Activated T-helper 1 cell treated with anti-CD3 and anti-CD28 coated beads, Interleukin-12 subunit alpha, Interleukin-12 subunit beta, Interleukin-2, Interleukin-4 antibody, amounts not matched to agents 30 ng/mL and 10 ng/mL and 1 ng/mL, durations not matched to agents 14 hours and 24 hours and 36 hours (primary cell): ENCODE results near the gene SET. TPM values are rescaled to one million over a fixed set of nuclear protein-coding genes. Genes with fewer than 3 reads are reported as not detected.
"Not testable (repeated sequence)": the region's sequence is repeated elsewhere in the genome, so short reads cannot be mapped to it uniquely, and the experiment has no call there.

Experiments used
- DNase-seq: peaks from one replicate; pipeline ENCODE4 v3.0.0; 2021; ENCODE audit warnings: low spot score
- H3K27ac Mint-ChIP-seq: one replicate; pipeline ENCODE4 v1.8.0; 2021; ENCODE audit warnings: mild to moderate bottlenecking, mixed read lengths
- H3K27me3 Mint-ChIP-seq: one replicate; pipeline ENCODE4 v1.8.0; 2022; ENCODE audit warnings: mild to moderate bottlenecking, moderate library complexity, mixed read lengths; ENCODE audit not compliant: insufficient read depth
- H3K36me3 Mint-ChIP-seq: one replicate; pipeline ENCODE4 v1.8.0; 2021; ENCODE audit warnings: low read depth, mixed read lengths
- H3K4me1 Mint-ChIP-seq: one replicate; pipeline ENCODE4 v1.8.0; 2021; ENCODE audit warnings: low read depth, mixed read lengths
- H3K4me3 Mint-ChIP-seq: one replicate; pipeline ENCODE4 v1.8.0; 2021; ENCODE audit warnings: mild to moderate bottlenecking, moderate library complexity, mixed read lengths
- H3K9me3 Mint-ChIP-seq: one replicate; pipeline ENCODE4 v1.8.0; 2021; ENCODE audit warnings: mixed read lengths
- intact Hi-C: fragments of 100-400 bp; cut with micrococcal nuclease; formaldehyde crosslinking; loops from one replicate; pipeline ENCODE4 v1.15.1; 2024
- total RNA-seq: library from RNA; stranded (reverse); gene quantifications from 2 replicates; pipeline ENCODE4 v1.2.3, GENCODE V29; 2022

SET gene
- total RNA-seq, 1 donor from 2014 or later: 775 TPM

DNA sequence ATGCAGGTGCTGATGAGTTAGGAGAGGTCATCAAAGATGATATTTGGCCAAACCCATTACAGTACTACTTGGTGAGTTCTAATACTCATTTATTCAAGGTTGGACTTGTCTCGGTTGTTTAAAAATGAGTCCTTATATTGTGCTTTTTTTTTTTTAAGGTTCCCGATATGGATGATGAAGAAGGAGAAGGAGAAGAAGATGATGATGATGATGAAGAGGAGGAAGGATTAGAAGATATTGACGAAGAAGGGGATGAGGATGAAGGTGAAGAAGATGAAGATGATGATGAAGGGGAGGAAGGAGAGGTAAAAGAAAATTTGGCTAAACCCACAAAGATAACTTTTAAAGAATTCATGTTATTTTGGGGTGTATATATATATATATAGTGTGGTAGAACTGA is 4.7 kb downstream of the SET start:
- peaks cover 26% of the 10 kb centered on the region for H3K4me1 Mint-ChIP-seq
- H3K27ac Mint-ChIP-seq, H3K9me3 Mint-ChIP-seq, DNase-seq, H3K4me3 Mint-ChIP-seq, intact Hi-C loops, H3K27me3 Mint-ChIP-seq: not testable (repeated sequence)
- H3K36me3 Mint-ChIP-seq: peaks cover 46% of the 10 kb centered on the region

GRCh38 chr9:128694344-128694743 is 5.3 kb downstream of the SET start:
- no peaks in the 10 kb centered on the region for H3K9me3 Mint-ChIP-seq
- H3K36me3 Mint-ChIP-seq: peaks cover 46% of the 10 kb centered on the region
- no peak overlapping the region for H3K27ac Mint-ChIP-seq
- H3K4me1 Mint-ChIP-seq: peaks cover 26% of the 10 kb centered on the region
- H3K27me3 Mint-ChIP-seq: no peaks in the 10 kb centered on the region
- DNase-seq: no peak
- no peak overlapping the region for H3K4me3 Mint-ChIP-seq
- intact Hi-C loops: no loop called here

DNA sequence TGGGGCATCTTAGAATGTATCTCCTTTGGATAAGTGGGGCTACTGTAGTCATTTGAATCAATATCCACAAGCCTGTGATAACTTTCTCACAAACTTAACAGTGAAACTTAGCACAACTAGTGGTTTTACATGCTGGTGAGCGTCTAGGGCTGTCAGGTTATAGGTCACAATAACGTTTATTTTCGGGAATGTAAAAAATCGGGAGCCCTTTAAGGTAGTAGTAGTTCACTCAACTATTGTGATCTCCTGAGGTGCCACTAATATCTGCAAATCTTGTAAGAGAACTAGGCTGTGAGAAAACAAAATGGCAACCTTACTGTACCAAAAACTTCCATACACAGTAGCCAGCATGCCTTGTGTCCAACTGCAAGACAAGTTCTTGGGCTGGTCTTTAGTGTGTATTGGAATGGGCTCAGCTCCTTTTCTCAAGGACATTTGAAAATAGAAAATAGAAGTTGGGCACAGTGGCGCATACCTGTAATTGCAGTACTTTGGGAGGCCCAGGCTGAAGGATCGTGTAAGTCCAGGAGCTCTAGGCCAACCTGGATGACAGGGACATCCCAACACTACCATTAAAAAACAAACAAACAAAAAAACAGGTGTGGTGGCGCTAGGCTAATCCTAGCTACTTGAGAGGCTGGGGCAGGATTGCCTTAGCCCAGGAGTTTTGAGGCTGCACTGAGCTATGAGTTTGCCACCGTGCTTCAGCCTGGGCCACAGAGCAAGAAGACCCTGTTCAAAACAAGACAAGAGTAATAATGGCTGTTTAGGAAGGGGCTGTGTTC is 8.1 kb downstream of the SET start:
- Mint-ChIP-seq H3K27me3 (peaks cover under 1% of the 10 kb centered on the region), H3K4me1 (peaks cover 17% of the 10 kb centered on the region), H3K36me3 (peaks cover 32% of the 10 kb centered on the region), H3K4me3 (no peak overlapping the region), H3K27ac (no peak overlapping the region), H3K9me3 (no peaks in the 10 kb centered on the region)
- no peak for DNase-seq
- intact Hi-C loops: no loop called here

- intact Hi-C loops, H3K4me3 Mint-ChIP-seq, H3K4me1 Mint-ChIP-seq, DNase-seq, H3K27ac Mint-ChIP-seq, H3K9me3 Mint-ChIP-seq, H3K27me3 Mint-ChIP-seq: not testable (repeated sequence)
- H3K36me3 Mint-ChIP-seq: peaks cover 17% of the 10 kb centered on the region
Observed at GRCh38 chr9:128699096-128699795, 10.2 kb downstream of the SET start.

DNA sequence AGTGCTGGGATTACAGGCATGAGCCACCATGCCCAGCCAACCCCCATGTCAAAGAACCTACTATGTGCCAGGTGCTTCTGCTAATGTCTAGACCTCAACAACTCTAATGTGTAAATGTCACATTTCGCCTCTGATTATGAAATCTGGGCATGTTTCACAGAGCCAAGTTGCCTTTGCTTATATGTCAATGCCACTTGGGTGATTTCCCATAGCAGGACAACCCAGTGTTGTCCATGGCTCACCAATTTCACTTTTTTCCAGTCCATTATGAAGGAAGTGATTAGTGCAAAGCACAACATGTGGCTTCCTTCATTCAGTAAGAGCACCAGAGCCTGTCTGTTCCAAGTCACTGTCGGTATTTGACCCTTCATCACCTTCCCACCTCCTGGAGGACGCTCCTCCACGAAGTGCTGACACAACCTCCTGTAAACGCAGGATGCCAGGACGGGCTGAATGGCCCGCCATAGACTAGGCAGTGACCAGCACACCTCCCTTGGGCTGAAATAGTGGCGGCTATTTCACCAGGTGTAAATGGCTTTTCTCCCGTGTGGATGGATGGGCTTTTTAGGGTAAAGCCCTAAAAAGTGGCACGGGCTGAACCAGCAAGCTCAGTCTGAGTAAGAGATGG is 12.3 kb downstream of the SET start:
- Mint-ChIP-seq H3K4me3 (peak overlapping the region; percentile 76), H3K36me3 (peaks cover 2% of the 10 kb centered on the region), H3K27ac (no peak overlapping the region), H3K9me3 (no peaks in the 10 kb centered on the region), H3K27me3 (peaks cover 2% of the 10 kb centered on the region), H3K4me1 (no peaks in the 10 kb centered on the region)
- intact Hi-C loops: loop anchor here (5.0 kb wide), 2 partner anchors 86 to 246 kb away; partner anchors contain the start of genes DOLK, NUP188 and TBC1D13
- no peak for DNase-seq

- peak; percentile 82 for DNase-seq
- peaks cover 2% of the 10 kb centered on the region for H3K27me3 Mint-ChIP-seq
- peak within 1 kb of the TSS; percentile 86 for H3K4me3 Mint-ChIP-seq
- H3K9me3 Mint-ChIP-seq: no peaks in the 10 kb centered on the region
- no peaks in the 10 kb centered on the region for H3K4me1 Mint-ChIP-seq
- intact Hi-C loops: loop anchor here (1.0 to 5.0 kb wide), 6 partner anchors 16 to 245 kb away; partner anchors contain the start of genes DOLK, DYNC2I2, LRRC8A and NUP188
- H3K27ac Mint-ChIP-seq: peak within 1 kb of the TSS; percentile 77
- H3K36me3 Mint-ChIP-seq: no peaks in the 10 kb centered on the region
Observed at GRCh38 chr9:128702445-128702948, 13.5 kb downstream of the SET start, which contains the start of gene PKN3. Gene PKN3 (plus strand): TSS chr9:128702503. CDS start chr9:128702916, 413 bp downstream.

DNA sequence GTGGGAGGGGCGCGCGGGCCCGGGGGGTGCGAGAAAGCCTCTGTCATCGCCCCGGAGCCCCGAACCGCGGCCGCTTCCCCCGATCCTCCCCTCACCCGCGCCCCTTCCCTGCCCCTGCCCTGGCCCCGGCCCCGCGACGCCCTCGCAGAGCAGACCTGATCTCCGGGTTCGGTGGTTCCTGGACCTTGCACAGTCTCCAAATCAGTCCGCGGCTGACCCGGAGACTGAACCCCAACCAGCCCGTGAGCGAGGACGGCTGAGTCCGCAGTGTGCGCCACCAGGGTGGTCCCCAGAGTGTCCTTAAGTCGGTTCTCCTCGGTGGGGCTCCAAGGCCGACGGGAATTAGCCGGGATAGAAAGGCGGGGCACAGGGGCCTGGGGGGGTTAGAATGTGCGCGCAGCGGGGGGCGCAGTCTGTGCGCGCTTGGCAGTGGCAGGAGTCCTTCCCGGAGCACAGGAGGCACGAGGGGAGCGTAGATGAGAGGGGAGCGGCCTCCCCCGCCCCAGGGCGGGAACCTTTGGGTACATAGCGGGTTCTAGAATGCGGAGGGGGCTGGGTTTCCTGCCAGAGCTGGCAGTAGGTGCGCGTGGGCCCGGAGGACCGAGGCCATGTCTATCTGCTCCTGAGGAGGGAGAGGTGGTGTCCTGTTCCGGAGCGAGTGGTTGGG is 14.1 kb downstream of the SET start:
- Mint-ChIP-seq H3K36me3 (no peaks in the 10 kb centered on the region), H3K4me1 (no peaks in the 10 kb centered on the region), H3K27me3 (peaks cover 2% of the 10 kb centered on the region), H3K27ac (peak overlapping the region; percentile 73), H3K9me3 (no peaks in the 10 kb centered on the region), H3K4me3 (peak overlapping the region; percentile 84)
- intact Hi-C loops: loop anchor here (1.0 to 5.0 kb wide), 7 partner anchors 17 to 244 kb away; partner anchors contain the start of genes DOLK, DYNC2I2, LRRC8A and NUP188
- no peak for DNase-seq

- Mint-ChIP-seq H3K36me3 (no peaks in the 10 kb centered on the region), H3K9me3 (no peaks in the 10 kb centered on the region), H3K4me1 (no peaks in the 10 kb centered on the region), H3K27ac (peak overlapping the region; percentile 73), H3K4me3 (peak overlapping the region; percentile 84), H3K27me3 (peaks cover 2% of the 10 kb centered on the region)
- DNase-seq: no peak
- intact Hi-C loops: loop anchor here (1.0 to 5.0 kb wide), 4 partner anchors 67 to 244 kb away; partner anchors contain the start of genes DOLK, LRRC8A, NUP188 and TBC1D13
Observed at GRCh38 chr9:128703616-128704355, 14.8 kb downstream of the SET start.

GRCh38 chr9:128704356-128704670 is 15.3 kb downstream of the SET start:
- Mint-ChIP-seq H3K27me3 (peaks cover 2% of the 10 kb centered on the region), H3K4me1 (no peaks in the 10 kb centered on the region), H3K27ac (no peak overlapping the region), H3K9me3 (no peaks in the 10 kb centered on the region), H3K36me3 (no peaks in the 10 kb centered on the region), H3K4me3 (no peak overlapping the region)
- DNase-seq: no peak
- intact Hi-C loops: loop anchor here (5.0 kb wide), 2 partner anchors 83 to 243 kb away; partner anchors contain the start of genes DOLK, NUP188 and TBC1D13

DNA sequence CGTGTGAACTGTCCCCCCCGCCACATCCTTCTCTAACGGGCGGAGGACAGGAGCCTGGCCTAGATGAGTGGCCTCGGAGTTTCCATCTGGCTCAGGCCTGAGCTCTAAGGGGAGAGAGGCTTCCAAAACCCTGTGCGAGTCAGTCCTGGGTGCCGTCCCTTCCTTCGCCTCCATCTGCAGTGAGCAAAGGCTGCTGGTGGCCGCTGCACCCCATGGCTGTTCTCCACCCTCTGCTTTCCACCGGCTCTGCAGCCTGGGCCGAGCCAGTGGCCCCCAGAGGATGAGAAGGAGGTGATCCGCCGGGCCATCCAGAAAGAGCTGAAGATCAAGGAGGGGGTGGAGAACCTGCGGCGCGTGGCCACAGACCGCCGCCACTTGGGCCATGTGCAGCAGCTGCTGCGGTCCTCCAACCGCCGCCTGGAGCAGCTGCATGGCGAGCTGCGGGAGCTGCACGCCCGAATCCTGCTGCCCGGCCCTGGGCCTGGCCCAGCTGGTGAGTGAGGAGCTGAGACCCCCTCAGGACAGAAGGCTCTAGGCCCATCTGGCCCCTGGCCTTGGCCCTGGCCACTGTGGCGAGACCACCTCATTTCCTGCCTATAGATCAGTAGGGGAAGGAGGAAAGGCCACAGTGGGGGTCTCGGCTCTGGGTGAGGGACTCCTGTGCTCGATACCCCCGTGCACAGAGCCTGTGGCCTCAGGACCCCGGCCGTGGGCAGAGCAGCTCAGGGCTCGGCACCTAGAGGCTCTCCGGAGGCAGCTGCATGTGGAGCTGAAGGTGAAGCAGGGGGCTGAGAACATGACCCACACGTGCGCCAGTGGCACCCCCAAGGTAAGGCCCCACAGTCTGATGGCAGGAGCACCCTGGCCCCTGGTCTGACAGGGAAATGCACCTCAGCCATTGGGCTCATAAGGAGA is 16.3 kb downstream of the SET start:
- intact Hi-C loops: no loop called here
- Mint-ChIP-seq H3K27me3 (peaks cover 2% of the 10 kb centered on the region), H3K4me3 (no peak overlapping the region), H3K27ac (no peak overlapping the region), H3K36me3 (no peaks in the 10 kb centered on the region), H3K4me1 (no peaks in the 10 kb centered on the region), H3K9me3 (no peaks in the 10 kb centered on the region)
- no peak for DNase-seq

- Mint-ChIP-seq H3K4me3 (no peak overlapping the region), H3K27ac (no peak overlapping the region), H3K27me3 (peaks cover 2% of the 10 kb centered on the region), H3K4me1 (no peaks in the 10 kb centered on the region), H3K9me3 (no peaks in the 10 kb centered on the region), H3K36me3 (no peaks in the 10 kb centered on the region)
- DNase-seq: no peak
- intact Hi-C loops: no loop called here
Observed at GRCh38 chr9:128706045-128706444, 17.0 kb downstream of the SET start.
